Gastroesophageal sphincter (tissue), 4 donors: Measurements from ENCODE around the gene ARHGEF10L. TPM values are rescaled to one million over a fixed set of nuclear protein-coding genes. Genes with fewer than 3 reads are reported as not detected.

Source experiments
- ATAC-seq: fragments of 150-250 bp; one replicate; pipeline ENCODE4 v1.9.1; 2016; ENCODE audit warnings: mild to moderate bottlenecking, moderate library complexity
- H3K27ac ChIP-seq, 4 donors: fragments of 200-600 bp; sonication (generic) in 3 of 4; 1 replicate in 3 of 4; 2 replicates in 1 of 4; pipeline ENCODE4 v1.5.1; 2016 to 2019
- H3K27me3 ChIP-seq: fragments of 200-600 bp; sonication (generic); one replicate; pipeline ENCODE4 v1.5.1; 2019
- H3K36me3 ChIP-seq, 2 donors: fragments of 200-600 bp; sonication (generic); one replicate each; pipeline ENCODE4 v1.5.1; 2019; ENCODE audit warnings: control low read depth in 1 of 2
- H3K4me1 ChIP-seq, 3 donors: fragments of 200-600 bp; sonication (generic); 1 replicate in 2 of 3; 2 replicates in 1 of 3; pipeline ENCODE4 v1.5.1; 2016 to 2019; ENCODE audit warnings: control low read depth in 2 of 3
- H3K4me3 ChIP-seq, 2 donors: fragments of 200-600 bp; sonication (generic); one replicate each; pipeline ENCODE4 v1.5.1; 2019; ENCODE audit warnings: mild to moderate bottlenecking in 1 of 2, moderate library complexity in 1 of 2
- H3K9me3 ChIP-seq, 3 donors: fragments of 200-600 bp; sonication (generic); one replicate each; pipeline ENCODE4 v1.5.1; 2017 to 2019; ENCODE audit warnings: control low read depth in 2 of 3
- CTCF ChIP-seq, 4 experiments: fragments of 200-600 bp in 2 of 4; fragments of 450-650 bp in 2 of 4; sonication (generic) in 1 of 4; IDR thresholded peaks; one replicate each; pipeline ENCODE4 v1.5.1; 2017 to 2019; ENCODE audit warnings: antibody characterized with exemption in 4 of 4, mild to moderate bottlenecking in 2 of 4, moderate library complexity in 2 of 4
- EP300 ChIP-seq: sonication (generic); formaldehyde crosslinking; IDR thresholded peaks from one replicate; pipeline ENCODE4 v1.6.1; 2017; ENCODE audit warnings: antibody characterized with exemption, mild to moderate bottlenecking
- POLR2A ChIP-seq, 2 donors: fragments of 450-650 bp; IDR thresholded peaks; one replicate each; pipeline ENCODE4 v1.6.1; 2017; ENCODE audit warnings: antibody characterized with exemption in 2 of 2, mild to moderate bottlenecking in 2 of 2, moderate library complexity in 1 of 2
- POLR2AphosphoS5 ChIP-seq: sonication (generic); formaldehyde crosslinking; IDR thresholded peaks from one replicate; pipeline ENCODE4 v1.6.1; 2017; ENCODE audit warnings: antibody characterized with exemption
- WGBS, 2 donors: methylation state at CpG; one replicate each; pipeline ENCODE4 v1.1.5; 2018; ENCODE audit warnings: low coverage in 1 of 2; 5-methylcytosine and 5-hydroxymethylcytosine counted together
- total RNA-seq, 4 donors: library from RNA; depleted of rRNA; stranded (reverse); fragments of >200 nt; gene quantifications; one replicate each; pipeline ENCODE4 v1.1.0, GENCODE V29; 2016

Gene ARHGEF10L
- total RNA-seq, 4 donors from 2014 or later, result 50.9 to 97.0 (median 80.3) TPM

GRCh38 chr1:17725084-17725719 lies 185.7 kb downstream of the ARHGEF10L start:
- no peak for ATAC-seq
- no peak for TF ChIP-seq EP300
- 86 to 91% methylated on average over 2 to 4 of the region's 9 CpGs for WGBS, 2 donors
- H3K4me1 ChIP-seq, result no peaks in the 10 kb centered on the region
- no peaks in the 10 kb centered on the region for H3K36me3 ChIP-seq
- no peak overlapping the region for H3K27ac ChIP-seq
- no peaks in the 10 kb centered on the region for H3K9me3 ChIP-seq
- H3K4me3 ChIP-seq, result no peak overlapping the region
- peaks cover 39% of the 10 kb centered on the region for H3K27me3 ChIP-seq

- no peak for ATAC-seq
- peaks cover 39% of the 10 kb centered on the region for H3K27me3 ChIP-seq
- no peaks in the 10 kb centered on the region for H3K4me1 ChIP-seq
- H3K4me3 ChIP-seq, result no peak overlapping the region
- H3K36me3 ChIP-seq, result no peaks in the 10 kb centered on the region
- no peak overlapping the region for H3K27ac ChIP-seq
- no peaks in the 10 kb centered on the region for H3K9me3 ChIP-seq
- TF ChIP-seq EP300 (no peak), CTCF (IDR thresholded peaks at IDR 0.05) (no peak), POLR2A (IDR thresholded peaks at IDR 0.05) (no peak), POLR2AphosphoS5 (no peak)
- WGBS, 2 donors, result 67 to 71% methylated on average over 3 to 4 of the region's 7 CpGs
Observed at GRCh38 chr1:17725811-17726582, 186.5 kb downstream of the ARHGEF10L start.

GRCh38 chr1:17728123-17728712 lies 188.7 kb downstream of the ARHGEF10L start:
- Histone ChIP-seq H3K4me3 (no peak overlapping the region), H3K36me3 (no peaks in the 10 kb centered on the region), H3K27me3 (peaks cover 41% of the 10 kb centered on the region), H3K4me1 (no peaks in the 10 kb centered on the region), H3K9me3 (no peaks in the 10 kb centered on the region), H3K27ac (no peak overlapping the region)
- no peak for ATAC-seq
- no peak for TF ChIP-seq EP300
- 79 to 80% methylated on average over 3 to 4 of the region's 6 CpGs for WGBS, 2 donors

GRCh38 chr1:17729248-17729647 lies 189.8 kb downstream of the ARHGEF10L start:
- no peaks in the 10 kb centered on the region for H3K9me3 ChIP-seq
- H3K27ac ChIP-seq, result no peak overlapping the region
- no peak for ATAC-seq
- 72% methylated on average over 7 of the region's 12 CpGs; no CpG with 5 or more reads in 1 of the 2 donors for WGBS, 2 donors
- H3K4me3 ChIP-seq, result no peak overlapping the region
- H3K36me3 ChIP-seq, result no peaks in the 10 kb centered on the region
- peaks cover 37% of the 10 kb centered on the region for H3K27me3 ChIP-seq
- H3K4me1 ChIP-seq, result no peaks in the 10 kb centered on the region
- TF ChIP-seq CTCF (IDR thresholded peaks at IDR 0.05), result no peak
- TF ChIP-seq EP300, result no peak
- no peak for TF ChIP-seq POLR2A (IDR thresholded peaks at IDR 0.05)
- TF ChIP-seq POLR2AphosphoS5, result no peak

- WGBS, 2 donors, result 40 to 81% methylated on average over 1 to 2 of the region's 10 CpGs
- no peaks in the 10 kb centered on the region for H3K36me3 ChIP-seq
- no peak for TF ChIP-seq CTCF (IDR thresholded peaks at IDR 0.05)
- no peak for ATAC-seq
- no peak overlapping the region for H3K4me3 ChIP-seq
- H3K9me3 ChIP-seq, result no peaks in the 10 kb centered on the region
- H3K27me3 ChIP-seq, result peaks cover 35% of the 10 kb centered on the region
- H3K4me1 ChIP-seq, result no peaks in the 10 kb centered on the region
- H3K27ac ChIP-seq, result no peak overlapping the region
Observed at GRCh38 chr1:17729909-17730308, 190.4 kb downstream of the ARHGEF10L start.

- H3K27ac ChIP-seq, result no peak overlapping the region
- no peak for TF ChIP-seq POLR2AphosphoS5
- no peak for TF ChIP-seq EP300
- no peak overlapping the region for H3K4me3 ChIP-seq
- H3K27me3 ChIP-seq, result peaks cover 35% of the 10 kb centered on the region
- 53% methylated on average over 3 of the region's 5 CpGs; no CpG with 5 or more reads in 1 of the 2 donors for WGBS, 2 donors
- H3K4me1 ChIP-seq, result no peaks in the 10 kb centered on the region
- no peaks in the 10 kb centered on the region for H3K36me3 ChIP-seq
- no peak for ATAC-seq
- H3K9me3 ChIP-seq, result no peaks in the 10 kb centered on the region
Observed at GRCh38 chr1:17731460-17731859, 192.0 kb downstream of the ARHGEF10L start.
